Cerebellar cortex (tissue), 1 donor: ENCODE data around the gene ADGRL1.

Experiments
- DNase-seq: peaks from one replicate; pipeline ENCODE4 v3.0.0-alpha.2; 2015; ENCODE audit warnings: low spot score

The ADGRL1 gene

GRCh38 chr19:14112051-14112808 lies 93.7 kb downstream of the ADGRL1 start:
- no peak for DNase-seq

GRCh38 chr19:14111486-14111885 lies 94.5 kb downstream of the ADGRL1 start:
- no peak for DNase-seq

GRCh38 chr19:14110650-14111049 lies 95.3 kb downstream of the ADGRL1 start:
- no peak for DNase-seq

DNA sequence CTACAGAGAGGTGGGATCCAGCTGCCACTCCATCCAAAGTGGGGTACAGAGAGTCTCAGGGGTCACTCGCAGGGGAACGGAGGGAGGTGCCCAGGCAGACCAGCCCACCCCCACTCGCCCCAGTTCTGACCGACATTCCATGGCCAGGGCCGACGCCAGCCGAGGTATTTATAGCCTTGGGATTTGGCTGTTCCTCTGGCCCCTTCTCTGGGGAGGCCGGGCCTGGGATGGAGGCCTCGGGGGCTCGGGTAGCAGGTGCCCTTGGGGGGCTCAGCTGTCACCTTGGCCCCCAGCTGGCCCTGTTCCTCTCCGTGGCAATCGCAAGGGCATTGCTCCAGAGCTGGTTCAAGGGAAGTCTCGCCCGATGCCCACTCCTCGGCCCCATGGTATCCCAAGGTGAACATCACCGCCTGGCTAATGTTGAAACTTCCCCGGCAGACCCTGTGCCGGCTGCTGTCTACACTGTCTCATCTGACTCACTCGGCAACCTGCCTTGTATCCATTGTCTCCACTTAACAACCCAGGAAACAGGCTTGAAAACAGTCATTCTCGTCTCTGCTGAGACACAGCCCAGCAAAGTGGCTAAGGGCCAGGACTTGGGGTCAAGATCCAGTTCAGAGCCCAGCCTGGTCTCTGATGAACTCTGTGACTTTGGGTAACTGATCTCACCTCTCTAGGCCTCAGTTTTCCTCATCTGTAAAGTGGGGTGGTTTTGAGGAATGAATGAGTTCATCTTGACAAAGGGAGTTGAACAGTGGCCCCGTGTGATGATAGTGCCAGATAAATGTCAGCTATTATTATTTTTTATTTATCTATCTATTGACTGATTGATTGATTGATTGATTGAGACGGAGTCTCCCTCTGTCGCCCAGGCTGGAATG lies 98.1 kb downstream of the ADGRL1 start:
- no peak for DNase-seq

DNA sequence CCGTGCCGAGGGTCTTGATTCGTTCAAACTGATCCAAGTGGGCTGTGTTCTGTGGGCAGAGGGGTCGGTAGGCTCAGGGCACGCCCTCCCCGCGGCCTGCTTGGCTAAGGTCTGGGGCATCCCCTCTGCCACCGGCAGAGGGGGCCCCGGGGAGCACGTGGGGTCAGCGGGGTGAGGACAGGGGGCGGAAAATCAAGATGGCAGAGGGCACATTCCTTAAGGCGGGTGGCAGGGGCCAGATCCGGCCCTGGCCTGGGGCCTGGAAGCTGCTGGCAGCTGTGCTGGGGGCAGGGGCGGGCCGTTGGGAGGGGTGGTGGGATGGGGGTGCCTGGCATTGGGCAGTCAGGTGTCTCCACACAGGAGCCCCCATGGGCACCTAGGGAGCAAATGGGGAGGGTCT lies 99.1 kb downstream of the ADGRL1 start:
- no peak for DNase-seq

DNA sequence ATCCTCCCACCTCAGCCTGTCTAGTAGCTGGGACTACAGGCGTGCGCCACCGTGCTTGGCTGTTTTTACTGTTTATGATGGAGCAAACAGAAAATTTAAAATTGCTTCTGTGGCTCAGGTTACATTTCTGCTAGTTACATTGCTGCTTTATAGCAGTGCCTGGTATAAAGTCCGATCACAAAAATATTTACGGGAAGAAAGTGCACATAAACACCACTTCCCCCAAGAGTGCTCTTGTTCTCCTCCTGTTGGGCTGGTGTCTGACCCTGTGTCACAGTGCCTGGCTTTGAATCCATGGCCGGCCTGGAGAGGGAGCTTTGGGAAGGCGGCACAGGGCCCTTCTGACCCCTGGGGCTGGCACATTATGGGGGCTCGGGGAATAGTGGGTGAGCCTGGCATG lies 100.3 kb downstream of the ADGRL1 start:
- DNase-seq, result no peak

DNA sequence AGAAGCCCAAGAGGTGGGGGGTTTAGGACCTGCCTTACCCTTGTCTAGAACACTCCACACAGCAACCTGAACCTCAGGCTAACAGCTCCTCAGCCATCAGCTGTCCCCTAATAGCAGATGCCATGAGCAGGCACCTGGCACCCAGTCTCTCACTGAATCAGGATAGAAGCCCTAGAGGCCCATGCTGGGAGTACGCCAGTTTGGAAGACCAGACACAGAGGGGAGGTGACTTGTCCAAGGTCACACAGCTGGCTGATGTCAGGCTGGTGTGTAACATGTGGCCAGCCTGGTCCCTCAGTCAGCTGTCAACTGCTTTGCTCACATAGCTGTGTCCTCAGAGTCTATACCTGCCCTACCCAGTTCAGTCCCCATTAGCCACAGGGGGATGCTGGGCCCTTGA lies 102.7 kb downstream of the ADGRL1 start:
- no peak for DNase-seq

DNA sequence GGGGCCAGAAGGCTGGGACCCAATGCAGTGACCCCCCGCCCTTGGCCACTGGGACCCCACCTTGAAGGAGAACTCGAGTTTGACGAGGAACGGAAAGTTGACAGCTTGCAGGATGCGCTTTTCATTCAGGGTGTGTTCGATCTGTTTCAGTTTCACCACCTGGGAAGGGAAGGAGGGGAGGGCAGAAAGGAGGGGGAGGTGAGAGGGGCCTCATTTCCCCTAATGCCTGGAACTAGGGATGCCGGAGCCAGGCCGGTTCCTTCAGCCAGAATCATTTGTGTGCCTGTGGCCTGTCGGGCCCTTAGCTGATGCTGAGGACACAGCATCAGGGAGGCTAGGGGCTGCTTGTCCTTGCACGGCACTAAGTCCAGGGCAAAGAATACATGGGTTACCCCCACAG lies 103.2 kb downstream of the ADGRL1 start:
- DNase-seq, result no peak

DNA sequence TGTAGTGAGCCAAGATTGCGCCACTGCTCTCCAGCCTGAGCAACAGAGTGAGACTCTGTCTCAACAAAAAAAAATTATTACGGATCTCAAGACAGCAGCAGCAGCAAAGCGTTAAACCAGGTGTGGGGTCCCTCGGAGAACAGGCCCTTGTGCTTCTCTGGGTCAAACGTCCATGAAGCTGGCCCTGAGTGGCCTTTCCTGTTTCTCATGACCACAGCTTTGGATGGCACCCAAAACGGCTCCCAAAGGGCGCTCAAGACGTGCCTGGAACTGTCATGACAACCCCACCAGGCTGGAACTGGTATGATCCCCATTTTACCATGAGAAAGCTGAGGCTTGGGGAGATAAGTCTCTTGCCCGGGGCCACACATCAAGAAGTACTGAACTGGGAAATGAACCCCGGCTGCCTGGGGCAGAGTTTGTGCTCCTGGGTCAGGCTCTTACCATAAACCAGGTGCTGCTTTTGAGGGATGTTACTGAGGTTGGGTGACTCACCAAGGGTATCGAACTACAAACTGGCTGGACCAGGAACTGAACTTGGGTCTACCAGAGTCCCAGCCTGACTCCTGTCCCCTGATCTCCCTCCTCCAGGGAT lies 103.8 kb downstream of the ADGRL1 start:
- DNase-seq, result no peak

- DNase-seq, result no peak
These were observed 104.9 kb downstream of the ADGRL1 start for GRCh38 chr19:14101003-14101545.
